SK-N-SH treated with all-trans-retinoic acid at 6 μM for 48 hours (cell line): Measurements from ENCODE around the gene CENPP.

Source experiments
- PATZ1 ChIP-seq: fragments of 250-450 bp; sonication (Bioruptor Pico); IDR thresholded peaks from 2 replicates; pipeline ENCODE4 v1.8.0; 2020; ENCODE audit warnings: mild to moderate bottlenecking, moderate library complexity, borderline replicate concordance
- RARB ChIP-seq: fragments of 250-450 bp; sonication (Bioruptor Pico); IDR thresholded peaks from 2 replicates; pipeline ENCODE4 v1.8.0; 2021; ENCODE audit warnings: mild to moderate bottlenecking, moderate library complexity
- SNAI2 ChIP-seq: fragments of 250-450 bp; sonication (Bioruptor Pico); IDR thresholded peaks from 2 replicates; pipeline ENCODE4 v1.5.0; 2020; ENCODE audit warnings: mild to moderate bottlenecking, moderate library complexity
- ZFP3 ChIP-seq: fragments of 250-450 bp; sonication (Bioruptor Pico); IDR thresholded peaks from 2 replicates; pipeline ENCODE4 v1.5.0; 2020; ENCODE audit warnings: mild to moderate bottlenecking, moderate library complexity
- ZFP30 ChIP-seq: fragments of 450-650 bp; formaldehyde crosslinking; IDR thresholded peaks from 2 replicates; pipeline ENCODE4 v1.5.0; 2022; ENCODE audit warnings: mild to moderate bottlenecking, moderate library complexity

DNA sequence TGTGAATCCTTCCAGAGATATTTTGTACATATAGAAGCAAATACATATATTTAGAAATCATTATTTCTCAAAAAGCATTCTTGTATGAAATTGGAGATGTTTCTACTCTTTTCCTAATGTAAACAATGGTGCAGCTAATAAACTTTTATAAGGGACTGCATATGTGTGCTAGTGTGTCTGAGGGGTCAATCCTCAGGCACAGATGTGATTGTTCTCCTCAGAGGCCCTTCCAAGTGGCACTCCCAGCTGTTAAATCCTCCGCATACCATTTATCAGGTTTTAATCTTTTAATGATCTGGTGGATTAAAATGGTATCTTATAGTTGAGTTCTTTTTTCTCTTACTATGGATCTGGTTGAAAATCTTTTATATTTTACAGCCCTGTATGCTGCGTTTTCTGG lies 104.1 kb downstream of the CENPP start:
- TF ChIP-seq PATZ1 (CRISPR knock-in tag) (no peak), SNAI2 (CRISPR knock-in tag) (no peak), ZFP30 (CRISPR knock-in tag) (no peak), RARB (CRISPR knock-in tag) (no peak), ZFP3 (no peak)
